GM19099 (cell line): ENCODE results near the gene TSHZ3.

Experiments used
- POLR2A ChIP-seq: IDR thresholded peaks from 3 replicates; pipeline ENCODE4 v1.6.1; 2011; ENCODE audit warnings: low read depth; ENCODE audit not compliant: insufficient read length; ENCODE audit errors: extremely low read depth

Gene TSHZ3

GRCh38 chr19:31334849-31335624 lies 14.2 kb downstream of the TSHZ3 start:
- no peak for TF ChIP-seq POLR2A

DNA sequence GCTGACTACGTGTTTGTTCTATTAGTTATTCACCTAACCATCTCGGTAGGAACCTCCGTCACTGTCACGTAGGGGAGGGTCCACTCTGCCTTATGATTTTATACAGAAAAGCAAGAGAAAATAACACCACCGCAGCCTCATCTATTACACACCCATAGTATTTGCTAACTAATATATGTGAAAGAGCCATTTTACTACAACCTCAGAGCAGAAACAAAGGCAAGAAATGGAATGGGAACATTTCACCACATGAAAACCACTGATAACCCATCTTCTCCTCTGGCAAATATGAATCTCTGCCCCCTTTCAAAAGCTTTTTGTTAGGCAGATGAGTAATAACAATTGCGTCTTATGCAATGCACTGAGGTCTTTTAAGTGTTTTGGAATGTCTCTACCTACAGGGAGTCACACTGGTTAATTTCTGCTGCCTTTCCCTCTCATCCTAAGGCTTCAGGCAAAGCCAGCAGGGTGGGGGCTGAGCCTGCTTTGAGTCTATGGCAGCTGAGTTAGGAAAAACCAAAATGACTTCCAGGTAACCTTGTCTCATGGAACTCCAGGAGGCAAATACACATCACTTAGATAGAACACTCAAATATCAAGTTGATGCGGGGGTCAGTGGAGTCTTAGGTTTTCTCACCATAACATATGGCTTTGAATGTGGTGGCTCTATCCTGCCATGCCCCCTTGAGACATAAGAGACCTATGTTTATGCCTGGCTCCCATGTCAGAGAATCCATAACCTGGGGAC lies 15.0 kb downstream of the TSHZ3 start:
- TF ChIP-seq POLR2A = no peak

- TF ChIP-seq POLR2A = no peak
Measured at GRCh38 chr19:31332096-31332495, 17.1 kb downstream of the TSHZ3 start.

GRCh38 chr19:31331536-31331935 lies 17.7 kb downstream of the TSHZ3 start:
- no peak for TF ChIP-seq POLR2A

GRCh38 chr19:31330761-31331160 lies 18.5 kb downstream of the TSHZ3 start:
- TF ChIP-seq POLR2A = no peak

- TF ChIP-seq POLR2A = no peak
Measured at GRCh38 chr19:31330237-31330636, 19.0 kb downstream of the TSHZ3 start.

GRCh38 chr19:31329819-31330218 lies 19.4 kb downstream of the TSHZ3 start:
- TF ChIP-seq POLR2A = no peak

GRCh38 chr19:31328238-31328637 lies 21.0 kb downstream of the TSHZ3 start:
- no peak for TF ChIP-seq POLR2A

DNA sequence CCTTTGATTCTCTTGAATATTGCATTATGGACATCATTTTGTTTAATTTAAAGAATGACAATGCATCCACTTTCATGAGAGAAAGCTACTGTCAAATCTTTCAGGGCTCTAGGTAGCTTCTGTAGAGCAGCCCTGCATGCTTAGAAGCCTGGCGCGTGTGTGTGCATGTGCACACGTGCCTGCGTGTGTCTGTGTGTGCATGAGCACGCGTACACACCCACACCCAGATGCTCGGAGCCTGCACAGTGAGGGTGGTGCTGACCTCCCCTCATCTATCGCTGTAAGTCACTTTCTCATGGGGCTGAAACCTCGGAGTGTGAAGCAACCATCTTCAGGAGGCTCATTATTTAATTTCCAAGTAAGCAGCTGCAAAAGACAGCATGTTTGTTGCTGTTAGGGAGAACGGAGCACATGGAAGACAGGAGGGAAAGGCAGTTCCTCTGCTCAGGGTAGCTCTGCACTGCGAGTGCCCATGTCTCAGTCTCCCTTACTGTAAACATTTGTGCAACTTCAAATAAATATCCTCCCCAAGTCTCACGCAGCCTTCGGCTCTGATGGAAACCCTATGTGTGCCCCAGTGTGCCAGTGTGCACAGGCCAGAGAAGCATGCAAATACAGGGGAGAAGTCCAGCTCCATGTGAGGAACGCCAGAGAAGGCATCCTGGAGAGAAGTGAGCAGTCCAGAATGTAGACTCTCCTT lies 22.8 kb downstream of the TSHZ3 start:
- no peak for TF ChIP-seq POLR2A

GRCh38 chr19:31325342-31325741 lies 23.9 kb downstream of the TSHZ3 start:
- no peak for TF ChIP-seq POLR2A

DNA sequence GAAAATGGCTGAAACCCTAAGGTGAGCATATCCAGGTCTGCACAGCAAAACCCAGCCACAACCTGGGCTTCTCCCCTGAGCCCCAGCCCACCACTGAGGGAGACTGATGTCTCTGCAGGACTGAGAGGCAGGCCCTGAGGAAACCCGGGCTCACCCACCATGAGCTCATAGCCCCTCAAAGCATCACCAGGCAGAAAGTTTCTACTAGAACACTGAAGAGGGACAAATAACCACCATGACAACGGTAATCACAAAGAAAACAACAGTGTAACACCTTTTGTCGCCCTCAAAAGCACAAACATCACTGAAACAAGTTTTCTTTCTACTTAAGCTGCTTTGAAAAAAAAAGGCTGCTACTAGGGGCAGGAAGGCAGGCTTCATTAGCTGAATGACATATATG lies 29.8 kb downstream of the TSHZ3 start:
- no peak for TF ChIP-seq POLR2A

DNA sequence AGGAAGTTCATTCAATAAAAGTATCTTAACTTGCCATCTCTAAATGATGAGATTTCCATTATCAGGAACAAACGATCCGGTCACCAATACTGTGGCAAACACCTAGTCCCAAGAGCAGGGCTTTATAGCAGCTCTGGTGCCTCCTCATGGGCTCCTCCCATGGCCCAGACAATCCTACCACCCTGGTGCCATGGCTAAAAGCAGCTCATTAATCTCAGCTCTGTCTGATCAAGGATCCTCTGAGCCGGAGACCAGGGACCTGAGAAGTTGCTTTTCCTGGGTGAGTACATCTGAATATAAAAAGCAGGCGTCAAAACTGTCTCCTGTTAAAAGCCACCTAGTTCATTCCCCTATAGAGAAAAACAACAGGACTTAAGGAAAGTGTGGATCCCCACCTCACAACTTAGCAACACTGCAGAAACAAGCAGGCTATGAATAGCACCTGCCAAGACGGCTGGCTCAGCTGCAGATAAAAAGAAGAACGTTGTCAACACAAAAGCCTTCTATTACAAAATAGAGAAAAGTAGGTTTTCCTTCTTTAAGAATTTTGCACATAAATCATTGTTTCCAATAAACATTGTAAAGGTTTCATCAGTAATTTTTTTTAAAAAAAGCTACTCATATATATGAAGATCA lies 30.3 kb downstream of the TSHZ3 start:
- no peak for TF ChIP-seq POLR2A

- no peak for TF ChIP-seq POLR2A
Measured at GRCh38 chr19:31317570-31317969, 31.7 kb downstream of the TSHZ3 start.

- no peak for TF ChIP-seq POLR2A
Measured at GRCh38 chr19:31317093-31317492, 32.1 kb downstream of the TSHZ3 start.

DNA sequence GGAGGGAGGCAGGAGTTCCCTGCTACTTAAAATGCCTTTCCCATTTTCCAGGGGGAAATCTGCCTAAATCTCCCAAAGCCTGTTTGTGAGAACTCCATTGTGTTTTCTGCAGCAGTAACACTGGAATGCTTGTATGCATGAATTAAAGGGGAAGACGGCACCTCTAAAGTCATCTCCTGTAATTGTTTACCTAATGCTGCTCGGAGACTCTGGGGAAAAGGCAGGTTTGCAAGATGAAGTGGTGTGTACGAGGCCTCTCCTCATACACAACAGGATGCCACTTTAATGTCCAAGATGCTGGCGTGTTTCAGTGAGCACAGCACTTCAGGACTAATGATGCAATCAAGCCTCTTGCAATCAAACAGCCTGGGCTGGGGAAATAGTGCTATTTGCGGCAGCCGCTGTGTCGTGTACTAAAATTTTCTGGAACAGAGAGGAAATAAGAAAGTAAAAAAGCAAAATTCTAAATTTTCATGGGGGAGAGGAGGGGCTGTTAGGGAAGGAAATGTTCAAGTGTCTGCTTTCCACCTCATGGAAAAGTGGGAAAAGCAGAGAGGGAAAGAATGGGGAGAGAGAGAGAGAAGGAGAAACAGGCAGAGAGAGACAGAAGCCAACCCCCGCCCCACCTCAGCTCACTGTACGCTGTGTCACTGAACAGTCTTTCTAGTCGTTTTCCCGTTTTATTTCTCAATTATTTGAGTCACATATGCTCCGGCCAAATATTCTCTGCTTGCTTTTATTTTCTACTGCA lies 32.9 kb downstream of the TSHZ3 start:
- TF ChIP-seq POLR2A = no peak

DNA sequence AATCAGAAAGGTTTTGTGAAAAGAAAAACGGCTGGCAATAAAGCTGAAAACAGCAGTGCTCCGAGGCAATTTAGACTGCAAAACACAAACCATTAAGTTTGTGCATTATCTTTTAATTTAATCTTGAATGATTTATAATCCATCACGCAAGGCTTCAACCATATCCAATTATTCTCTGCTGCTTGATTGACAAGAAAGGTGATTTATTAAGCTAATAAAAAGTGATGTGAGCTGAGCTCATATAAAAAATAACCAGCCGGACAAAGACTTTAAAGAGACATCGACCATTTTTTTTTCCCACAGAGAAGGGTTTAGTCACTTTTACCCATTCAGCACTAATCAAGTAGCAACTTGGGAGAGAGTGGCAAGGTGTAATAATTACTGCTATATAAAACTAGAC lies 33.6 kb downstream of the TSHZ3 start:
- TF ChIP-seq POLR2A = no peak
